ENCODE results near the gene EEF1AKMT1.
"Not testable (repeated sequence)": the region's sequence is repeated elsewhere in the genome, so short reads cannot be mapped to it uniquely, and the experiment has no call there.

EEF1AKMT1 gene

DNA sequence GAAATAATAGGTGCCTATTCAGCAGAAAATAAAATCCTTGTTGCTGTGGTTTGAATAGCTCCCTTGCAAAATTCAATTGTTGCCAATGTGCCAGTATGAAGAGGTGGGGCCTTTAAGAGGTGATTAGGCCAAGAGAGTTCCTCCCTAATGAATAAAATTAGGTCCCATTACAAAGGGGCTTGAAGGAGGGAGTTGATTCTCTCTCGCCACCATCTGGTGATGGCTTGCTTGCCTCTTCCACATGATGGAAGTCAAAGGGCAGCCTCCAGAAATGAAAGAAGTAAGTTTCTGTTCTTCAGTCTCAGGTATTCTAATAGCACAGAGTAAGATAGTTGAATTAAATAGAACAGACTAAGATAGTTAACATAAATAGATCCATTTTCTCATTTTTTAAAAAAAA, 3.0 kb upstream of the EEF1AKMT1 start:
- DNase-seq (ENCODE audit: low spot score) = no peak

GRCh38 chr13:20775961-20776360, 2.2 kb upstream of the EEF1AKMT1 start:
- DNase-seq (ENCODE audit: low spot score) = no peak

DNA sequence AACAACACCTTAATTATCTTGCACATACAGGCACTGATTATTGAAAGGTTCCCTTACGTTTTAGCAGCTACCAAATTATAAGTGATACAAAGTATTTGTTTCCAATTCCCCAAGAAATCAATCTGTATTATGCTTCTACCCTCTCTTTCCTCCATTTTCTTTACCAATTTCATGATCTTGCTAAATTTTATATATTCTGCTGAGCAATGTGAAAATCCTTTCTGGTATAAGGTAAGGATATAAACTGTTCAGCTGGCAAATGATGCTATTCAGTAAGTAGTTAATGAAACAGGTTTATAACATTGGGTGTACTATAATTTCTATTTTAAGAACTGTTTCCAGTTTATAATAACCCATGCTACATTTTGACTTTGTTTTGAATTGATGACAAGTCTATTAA, 985 bp upstream of the EEF1AKMT1 start:
- no peak for DNase-seq (ENCODE audit: low spot score)

- no peak for DNase-seq (ENCODE audit: low spot score)
These were observed 1.2 kb downstream of the EEF1AKMT1 start for GRCh38 chr13:20772401-20773131.

DNA sequence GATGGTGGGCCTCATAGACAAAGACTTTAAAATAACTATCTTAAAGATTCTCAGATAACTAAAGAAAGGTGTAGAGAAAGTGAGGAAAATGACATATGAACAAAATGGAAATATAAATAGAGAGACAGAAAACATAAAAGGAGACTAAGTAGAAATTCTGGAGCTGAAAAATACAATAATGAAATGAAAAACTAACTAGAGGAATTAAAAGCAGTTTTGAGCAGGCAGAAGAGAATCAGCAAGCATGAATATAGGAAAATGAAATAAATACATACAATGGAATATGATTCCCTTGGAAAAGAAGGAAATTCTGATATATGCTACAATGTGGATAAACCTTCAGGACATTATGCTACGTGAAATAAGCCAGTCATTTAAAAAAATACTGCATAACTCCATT, 3.9 kb downstream of the EEF1AKMT1 start:
- DNase-seq (ENCODE audit: low spot score) = no peak

GRCh38 chr13:20769091-20769490, 4.7 kb downstream of the EEF1AKMT1 start:
- DNase-seq (ENCODE audit: low spot score) = no peak

DNA sequence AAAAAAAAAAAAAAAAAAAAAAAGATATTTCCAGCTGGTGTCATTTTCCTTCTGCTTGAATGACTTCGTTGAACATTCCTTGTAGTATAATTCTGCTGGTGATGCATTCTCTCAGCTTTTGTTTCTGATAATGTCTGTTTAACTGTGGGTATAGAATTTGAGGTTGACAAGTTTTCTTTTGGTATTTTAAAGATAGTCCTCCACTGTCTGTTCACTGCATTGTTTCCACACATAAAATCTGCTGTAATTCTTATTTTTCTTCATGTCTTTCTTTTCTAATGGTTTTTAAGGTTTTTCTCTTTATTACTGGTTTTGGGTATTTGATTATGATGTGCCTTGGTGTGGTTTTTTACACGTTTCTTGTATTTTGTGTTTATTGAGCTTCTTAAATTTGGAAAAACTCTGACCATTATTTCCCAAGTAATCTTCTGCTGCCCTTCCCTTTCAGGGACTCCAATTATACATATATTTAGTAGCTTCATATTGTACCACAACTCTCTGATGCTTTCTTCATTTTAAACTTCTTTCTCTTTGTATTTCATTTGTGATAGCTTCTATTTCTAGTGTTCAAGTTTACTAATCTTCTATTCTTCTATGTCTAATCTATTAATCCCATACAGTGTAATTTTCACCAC, 6.3 kb downstream of the EEF1AKMT1 start:
- no peak for DNase-seq (ENCODE audit: low spot score)

DNA sequence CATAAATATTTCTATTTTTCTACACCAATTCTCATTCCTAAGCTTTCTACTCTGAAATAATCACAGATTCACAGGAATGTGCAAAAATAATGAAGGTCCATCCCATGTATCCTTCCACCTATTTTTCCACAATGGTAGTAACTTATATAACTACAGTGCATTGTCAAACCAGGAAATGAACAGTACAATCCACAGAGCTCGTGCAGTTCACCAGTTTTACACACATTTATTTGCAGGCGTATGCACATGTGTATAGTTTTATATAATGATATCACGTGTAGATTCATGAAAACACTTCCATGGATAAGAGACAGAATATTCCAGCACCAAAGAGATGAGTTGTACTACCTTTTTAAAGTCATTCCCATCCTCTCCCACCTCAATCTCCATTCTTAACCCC, 12.9 kb downstream of the EEF1AKMT1 start:
- DNase-seq (ENCODE audit: low spot score) = no peak

GRCh38 chr13:20754009-20754408, 19.8 kb downstream of the EEF1AKMT1 start:
- no peak for DNase-seq (ENCODE audit: low spot score)

- DNase-seq (ENCODE audit: low spot score) = no peak
These were observed 24.4 kb downstream of the EEF1AKMT1 start for GRCh38 chr13:20749377-20749776.

- DNase-seq (ENCODE audit: low spot score) = not testable (repeated sequence)
These were observed 29.8 kb downstream of the EEF1AKMT1 start for GRCh38 chr13:20743830-20744404.

- DNase-seq (ENCODE audit: low spot score) = no peak
These were observed 33.7 kb downstream of the EEF1AKMT1 start for GRCh38 chr13:20740021-20740420.

DNA sequence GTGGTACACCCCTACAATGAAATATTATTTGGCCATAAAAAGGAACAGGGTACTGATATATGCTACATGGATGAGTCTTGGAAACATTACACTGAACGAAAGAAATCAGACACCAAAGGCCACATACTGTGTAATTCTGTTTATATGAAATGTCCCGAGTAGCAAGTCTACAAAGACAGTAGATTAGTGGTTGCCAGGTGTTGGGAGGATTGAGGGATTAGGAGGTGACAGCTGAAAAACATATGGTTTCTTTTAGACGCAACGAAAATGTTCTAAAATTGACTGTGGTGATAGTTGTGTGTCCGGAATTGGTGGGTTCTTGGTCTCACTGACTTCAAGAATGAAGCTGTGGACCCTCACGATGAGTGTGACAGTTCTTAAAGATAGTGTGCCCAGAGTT, 35.1 kb downstream of the EEF1AKMT1 start:
- DNase-seq (ENCODE audit: low spot score) = no peak

DNA sequence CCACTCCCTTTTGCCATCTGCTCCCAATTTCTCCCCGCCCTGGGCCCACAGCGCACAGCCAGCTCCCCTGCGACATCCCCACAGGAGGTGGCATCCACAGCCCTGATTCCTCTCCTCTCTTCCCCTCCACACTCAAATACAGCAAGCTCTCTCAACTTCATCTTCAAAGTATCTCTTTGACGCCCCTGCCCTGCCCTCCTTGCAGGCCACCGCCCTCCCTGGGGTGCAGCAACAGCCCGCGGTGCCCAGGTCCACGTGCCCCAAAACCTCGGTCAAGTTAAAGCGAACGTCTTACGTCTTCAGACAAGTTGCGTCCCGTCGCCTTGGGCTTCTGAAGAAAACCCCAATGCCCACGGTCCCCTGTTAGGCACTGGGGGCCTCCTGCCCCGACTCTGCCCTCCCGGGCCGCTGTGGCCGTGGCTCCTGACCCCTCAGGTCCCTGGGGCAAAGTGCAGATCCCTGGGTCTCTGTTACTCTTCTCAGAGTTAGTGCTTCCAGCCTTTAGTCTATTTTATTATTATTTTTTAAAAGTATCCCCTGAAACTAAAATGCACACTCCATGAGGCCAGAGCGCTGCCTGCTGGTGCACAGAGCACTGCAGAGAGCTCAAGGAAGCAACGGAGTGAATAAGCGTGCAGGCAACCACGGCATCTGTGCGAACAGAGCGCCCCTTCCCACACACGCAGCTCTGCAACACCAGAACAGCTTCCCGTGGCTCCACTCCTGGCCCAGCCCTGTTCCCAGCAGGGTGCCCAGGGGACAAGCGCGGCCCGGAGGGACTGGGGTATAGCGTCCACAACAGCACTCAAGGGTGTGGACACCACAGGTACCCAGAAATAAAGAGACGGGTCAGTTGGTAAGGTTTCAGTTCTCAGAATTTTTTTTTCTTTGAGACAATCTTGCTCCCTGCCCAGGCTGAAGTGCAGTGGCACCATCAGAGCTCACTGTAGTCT, 43.9 kb downstream of the EEF1AKMT1 start:
- no peak for DNase-seq (ENCODE audit: low spot score)

DNA sequence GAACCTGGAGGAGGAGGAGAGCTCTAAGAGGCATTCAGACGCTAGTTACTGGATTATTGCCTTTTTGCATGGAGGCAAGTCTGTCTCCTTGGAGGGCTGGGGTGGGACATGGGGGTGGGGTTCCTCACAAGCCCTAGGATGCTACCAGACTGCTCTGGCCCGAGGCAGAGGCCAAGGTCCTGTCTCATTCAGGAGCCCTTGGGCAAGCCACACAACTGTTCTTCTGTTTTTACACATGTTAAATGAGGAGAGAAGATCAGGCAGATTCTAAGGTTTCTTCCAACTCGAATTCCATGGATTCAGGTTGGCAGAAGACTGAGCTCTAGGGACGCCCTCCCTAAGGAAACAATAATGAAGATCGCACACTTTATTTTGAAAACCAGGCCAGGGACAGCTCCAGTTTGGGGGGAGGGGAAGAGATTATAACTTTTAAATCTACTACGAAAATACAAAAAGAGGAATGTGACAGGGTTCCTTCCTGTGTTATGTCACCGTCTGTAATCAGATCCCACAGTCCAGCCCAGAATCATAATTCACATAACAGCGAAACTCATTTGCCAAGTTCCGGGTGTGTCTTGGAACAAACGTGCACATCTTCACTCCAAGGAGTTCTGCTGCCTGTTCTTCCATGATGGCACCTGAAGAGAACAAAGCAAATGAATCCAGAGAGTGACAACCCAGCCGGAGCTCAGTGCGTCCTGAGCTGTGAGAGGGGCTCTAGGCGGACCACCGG, 45.0 kb downstream of the EEF1AKMT1 start:
- no peak for DNase-seq (ENCODE audit: low spot score)

DNA sequence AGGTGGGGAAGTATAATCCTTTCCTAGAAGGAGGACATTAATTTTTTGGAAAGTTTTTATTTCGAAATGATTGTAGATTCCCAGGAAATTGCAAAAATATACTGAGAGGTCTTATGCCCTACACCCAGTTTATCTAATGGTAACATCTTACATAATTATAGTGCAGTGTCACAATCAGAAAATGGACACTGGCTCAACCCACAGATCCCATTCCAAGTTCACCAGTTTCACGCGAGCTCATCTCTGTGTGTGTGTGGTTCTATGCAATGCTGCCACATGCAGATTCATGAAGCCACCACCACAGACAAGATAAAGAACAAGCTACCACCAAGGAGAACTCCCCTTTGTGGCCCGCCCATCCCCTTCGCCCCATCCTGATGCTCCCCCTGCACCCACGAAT, 45.9 kb downstream of the EEF1AKMT1 start:
- DNase-seq (ENCODE audit: low spot score) = no peak

GRCh38 chr13:20721454-20722357, 52.1 kb downstream of the EEF1AKMT1 start:
- DNase-seq (ENCODE audit: low spot score) = no peak

DNA sequence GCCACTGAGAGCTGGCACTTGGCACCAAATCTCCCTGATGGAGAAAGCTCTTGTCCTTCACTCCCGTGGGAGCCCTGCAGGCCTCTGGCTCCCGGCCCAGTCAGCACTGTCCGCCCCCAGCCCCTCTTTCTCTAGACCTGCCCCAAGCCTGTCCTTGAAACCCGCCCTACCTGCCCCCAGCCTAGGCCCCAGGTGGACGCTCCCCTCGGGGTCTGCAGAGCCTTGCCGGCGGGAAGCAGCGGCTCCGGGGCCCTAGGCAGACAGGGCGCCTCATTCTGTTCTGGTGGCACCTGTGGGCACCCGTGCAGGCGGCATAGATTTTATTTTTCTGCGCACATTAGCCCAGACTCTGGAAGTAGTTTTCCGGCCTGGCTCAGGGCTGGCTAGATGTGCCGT, 52.7 kb downstream of the EEF1AKMT1 start:
- DNase-seq (ENCODE audit: low spot score) = no peak

- no peak for DNase-seq (ENCODE audit: low spot score)
These were observed 53.3 kb downstream of the EEF1AKMT1 start for GRCh38 chr13:20720499-20720898.

DNA sequence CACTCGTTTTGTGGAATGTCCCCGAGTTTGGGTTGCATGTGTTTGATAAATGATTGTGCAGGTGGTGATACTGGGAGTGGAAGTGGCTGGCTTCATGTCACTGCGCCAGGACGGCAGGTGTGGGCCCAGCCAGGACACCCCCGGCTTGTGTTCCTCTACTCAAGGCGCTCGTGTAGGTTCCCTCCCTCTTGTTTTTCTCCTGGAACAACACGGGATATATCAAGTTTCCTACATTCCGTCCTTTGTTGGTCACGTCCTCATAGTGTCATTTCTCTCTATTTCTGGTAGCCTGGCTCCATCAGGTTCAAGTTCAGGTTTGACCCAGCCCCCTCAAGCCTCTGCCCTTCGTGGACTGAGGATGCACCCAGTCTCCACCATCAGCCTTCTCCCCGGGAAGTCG, 54.0 kb downstream of the EEF1AKMT1 start:
- no peak for DNase-seq (ENCODE audit: low spot score)
